GM19397 (cell line): ENCODE results near the gene RPL5.

Experiments
- ATAC-seq: cut with Tn5 transposase; IDR thresholded peaks from one replicate; pipeline ENCODE4 v1.9.1; 2021; ENCODE audit warnings: mild to moderate bottlenecking, moderate library complexity; ENCODE audit not compliant: unreplicated experiment

The RPL5 gene

GRCh38 chr1:92817986-92818764 is 13.7 kb upstream of the RPL5 start:
- ATAC-seq = no peak

GRCh38 chr1:92820024-92820423 is 11.8 kb upstream of the RPL5 start:
- no peak for ATAC-seq

GRCh38 chr1:92820551-92820950 is 11.3 kb upstream of the RPL5 start:
- ATAC-seq = no peak

GRCh38 chr1:92822879-92823278 is 9.0 kb upstream of the RPL5 start:
- no peak for ATAC-seq

- no peak for ATAC-seq
Observed at GRCh38 chr1:92826792-92827191, 5.0 kb upstream of the RPL5 start.

GRCh38 chr1:92831368-92831761 is 475 bp upstream of the RPL5 start:
- no peak for ATAC-seq

- no peak for ATAC-seq
Observed at GRCh38 chr1:92832537-92833114, 786 bp downstream of the RPL5 start.

- ATAC-seq = no peak
Observed at GRCh38 chr1:92833840-92834239, 2.0 kb downstream of the RPL5 start.

- no peak for ATAC-seq
Observed at GRCh38 chr1:92834617-92835016, 2.8 kb downstream of the RPL5 start.

GRCh38 chr1:92837062-92837461 is 5.2 kb downstream of the RPL5 start:
- no peak for ATAC-seq

- ATAC-seq = no peak
Observed at GRCh38 chr1:92838519-92838918, 6.7 kb downstream of the RPL5 start.

GRCh38 chr1:92839442-92839841 is 7.6 kb downstream of the RPL5 start:
- no peak for ATAC-seq

GRCh38 chr1:92840600-92840999 is 8.8 kb downstream of the RPL5 start:
- ATAC-seq = no peak

GRCh38 chr1:92842082-92843045 is 10.5 kb downstream of the RPL5 start:
- ATAC-seq = no peak

GRCh38 chr1:92843046-92843423 is 11.2 kb downstream of the RPL5 start:
- ATAC-seq = no peak

- ATAC-seq = no peak
Observed at GRCh38 chr1:92843429-92844352, 11.9 kb downstream of the RPL5 start.

- ATAC-seq = no peak
Observed at GRCh38 chr1:92844439-92844838, 12.6 kb downstream of the RPL5 start.

GRCh38 chr1:92845908-92846307 is 14.1 kb downstream of the RPL5 start:
- no peak for ATAC-seq

GRCh38 chr1:92848201-92848600 is 16.4 kb downstream of the RPL5 start:
- ATAC-seq = no peak

- no peak for ATAC-seq
Observed at GRCh38 chr1:92850019-92850418, 18.2 kb downstream of the RPL5 start.

GRCh38 chr1:92851729-92852128 is 19.9 kb downstream of the RPL5 start:
- no peak for ATAC-seq
